Measurements from ENCODE around the gene ZNF738. TPM values are rescaled to one million over a fixed set of nuclear protein-coding genes. Genes with fewer than 3 reads are reported as not detected.

Gene ZNF738
- total RNA-seq, 1 donor: 6.4 TPM

- DNase-seq (ENCODE audit: low read depth): no peak
- no peak overlapping the region for H3K4me3 ChIP-seq (ENCODE audit: low read depth, low read length)
- TF ChIP-seq, protein P1, sequence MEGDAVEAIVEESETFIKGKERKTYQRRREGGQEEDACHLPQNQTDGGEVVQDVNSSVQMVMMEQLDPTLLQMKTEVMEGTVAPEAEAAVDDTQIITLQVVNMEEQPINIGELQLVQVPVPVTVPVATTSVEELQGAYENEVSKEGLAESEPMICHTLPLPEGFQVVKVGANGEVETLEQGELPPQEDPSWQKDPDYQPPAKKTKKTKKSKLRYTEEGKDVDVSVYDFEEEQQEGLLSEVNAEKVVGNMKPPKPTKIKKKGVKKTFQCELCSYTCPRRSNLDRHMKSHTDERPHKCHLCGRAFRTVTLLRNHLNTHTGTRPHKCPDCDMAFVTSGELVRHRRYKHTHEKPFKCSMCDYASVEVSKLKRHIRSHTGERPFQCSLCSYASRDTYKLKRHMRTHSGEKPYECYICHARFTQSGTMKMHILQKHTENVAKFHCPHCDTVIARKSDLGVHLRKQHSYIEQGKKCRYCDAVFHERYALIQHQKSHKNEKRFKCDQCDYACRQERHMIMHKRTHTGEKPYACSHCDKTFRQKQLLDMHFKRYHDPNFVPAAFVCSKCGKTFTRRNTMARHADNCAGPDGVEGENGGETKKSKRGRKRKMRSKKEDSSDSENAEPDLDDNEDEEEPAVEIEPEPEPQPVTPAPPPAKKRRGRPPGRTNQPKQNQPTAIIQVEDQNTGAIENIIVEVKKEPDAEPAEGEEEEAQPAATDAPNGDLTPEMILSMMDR (IDR thresholded peaks at IDR 0.05; ENCODE audit: insufficient read depth, low read length): no peak
Measured at GRCh38 chr19:21410166-21410565, 51.4 kb downstream of the ZNF738 start.

DNA sequence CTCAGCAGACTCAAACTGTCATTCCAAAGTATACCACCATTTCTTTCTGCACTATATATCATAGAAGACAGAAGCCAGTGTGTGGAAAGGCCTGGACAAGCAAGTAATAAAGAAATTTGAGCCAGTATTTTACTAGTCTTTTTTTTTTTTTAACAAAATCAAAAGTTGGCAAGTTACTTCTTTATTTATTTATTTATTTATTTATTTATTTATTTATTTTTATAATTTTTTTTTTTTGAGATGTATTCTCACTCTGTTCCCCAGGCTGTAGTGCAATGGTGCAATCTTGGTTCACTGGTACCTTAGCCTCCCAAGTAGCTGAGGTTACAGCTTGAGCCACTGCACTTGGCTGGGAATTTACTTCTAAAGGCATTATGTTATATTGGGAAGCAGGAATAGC lies 63.4 kb downstream of the ZNF738 start:
- no peak overlapping the region for H3K4me3 ChIP-seq (ENCODE audit: low read depth, low read length)
- TF ChIP-seq, protein P1 (IDR thresholded peaks at IDR 0.05; ENCODE audit: insufficient read depth, low read length): no peak
- DNase-seq (ENCODE audit: low read depth): no peak

DNA sequence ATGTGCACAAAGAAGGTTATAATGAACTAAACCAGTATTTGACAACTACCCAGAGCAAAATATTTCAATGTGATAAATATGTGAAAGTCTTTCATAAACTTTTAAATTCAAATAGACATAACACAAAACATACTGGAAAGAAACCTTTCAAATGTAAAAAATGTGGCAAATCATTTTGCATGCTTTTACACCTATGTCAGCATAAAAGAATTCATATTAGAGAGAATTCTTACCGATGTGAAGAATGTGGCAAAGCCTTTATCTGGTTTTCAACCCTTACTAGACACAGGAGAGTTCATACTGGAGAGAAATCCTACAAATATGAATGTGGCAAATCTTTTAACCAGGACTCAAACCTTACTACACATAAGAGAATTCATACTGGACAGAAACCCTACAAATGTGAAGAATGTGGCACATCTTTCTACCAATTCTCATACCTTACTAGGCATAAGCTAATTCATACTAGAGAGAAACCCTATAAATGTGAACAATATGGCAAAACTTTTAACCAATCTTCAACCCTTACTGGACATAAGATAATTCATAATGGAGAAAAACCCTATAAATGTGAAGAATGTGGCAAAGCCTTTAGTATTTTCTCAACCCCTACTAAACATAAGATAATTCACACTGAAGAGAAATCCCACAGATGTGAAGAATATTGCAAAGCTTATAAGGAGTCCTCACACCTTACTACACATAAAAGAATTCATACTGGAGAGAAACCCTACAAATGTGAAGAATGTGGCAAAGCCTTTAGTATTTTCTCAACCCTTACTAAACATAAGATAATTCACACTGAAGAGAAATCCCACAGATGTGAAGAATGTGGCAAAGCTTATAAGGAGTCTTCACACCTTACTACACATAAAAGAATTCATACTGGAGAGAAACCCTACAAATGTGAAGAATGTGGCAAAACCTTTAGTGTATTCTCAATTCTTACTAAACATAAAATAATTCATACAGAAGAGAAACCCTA lies 64.5 kb downstream of the ZNF738 start:
- TF ChIP-seq, protein P1 (IDR thresholded peaks at IDR 0.05; ENCODE audit: insufficient read depth, low read length): no peak
- H3K4me3 ChIP-seq (ENCODE audit: low read depth, low read length): no peak overlapping the region
- DNase-seq (ENCODE audit: low read depth): no peak

Other genes starting within 250 kb of the ZNF738 start
- 5.1 and 10.1 TPM in 2 replicates for gene ZNF431, start 217.0 kb upstream of the ZNF738 start, total RNA-seq (ENCODE audit: low replicate concordance)
- gene ZNF708, start 29.6 kb upstream of the ZNF738 start, total RNA-seq (ENCODE audit: low replicate concordance): 8.8 and 15.9 TPM in 2 replicates
- gene ZNF493, start 38.1 kb downstream of the ZNF738 start, total RNA-seq (ENCODE audit: low replicate concordance): 10.8 and 19.1 TPM in 2 replicates
- 5.5 and 7.5 TPM in 2 replicates for gene ZNF429, start 146.6 kb downstream of the ZNF738 start, total RNA-seq (ENCODE audit: low replicate concordance)